HEK293 (cell line): ENCODE measurements around the gene SLC39A11.

Experiments
- BCL11A ChIP-seq: fragments of 450-650 bp; formaldehyde crosslinking; IDR thresholded peaks from 2 replicates; pipeline ENCODE4 v1.5.1; 2016; ENCODE audit warnings: low read depth, missing biosample characterization, missing genetic modification characterization
- GLI4 ChIP-seq: fragments of 450-650 bp; formaldehyde crosslinking; IDR thresholded peaks from 2 replicates; pipeline ENCODE4 v1.5.1; 2016; ENCODE audit warnings: missing biosample characterization, missing genetic modification characterization
- GLIS2 ChIP-seq: fragments of 450-650 bp; formaldehyde crosslinking; IDR thresholded peaks from 2 replicates; pipeline ENCODE4 v1.5.1; 2016; ENCODE audit warnings: missing biosample characterization, missing genetic modification characterization
- RBAK ChIP-seq: fragments of 450-650 bp; formaldehyde crosslinking; IDR thresholded peaks from 2 replicates; pipeline ENCODE4 v1.5.1; 2016; ENCODE audit warnings: missing biosample characterization, missing genetic modification characterization
- SETDB1 ChIP-seq: IDR thresholded peaks from one replicate; pipeline ENCODE4 v1.6.1; 2017; ENCODE audit warnings: mild to moderate bottlenecking, low read length, moderate library complexity, mixed read lengths; ENCODE audit not compliant: insufficient read length
- ZNF114 ChIP-seq: fragments of 450-650 bp; formaldehyde crosslinking; IDR thresholded peaks from 2 replicates; pipeline ENCODE4 v1.5.0; 2017; ENCODE audit warnings: missing biosample characterization, missing genetic modification characterization
- ZNF530 ChIP-seq: fragments of 450-650 bp; formaldehyde crosslinking; IDR thresholded peaks from 2 replicates; pipeline ENCODE4 v1.5.1; 2016; ENCODE audit warnings: low read depth, missing biosample characterization, missing genetic modification characterization
- TF ChIP-seq, protein P1 (sequence below): fragments of 450-650 bp; formaldehyde crosslinking; IDR thresholded peaks from 2 replicates; pipeline ENCODE4 v1.5.1; 2016; ENCODE audit warnings: missing biosample characterization, missing genetic modification characterization
- TF ChIP-seq, protein P2 (sequence below): fragments of 450-650 bp; formaldehyde crosslinking; IDR thresholded peaks from 2 replicates; pipeline ENCODE4 v1.5.1; 2017; ENCODE audit warnings: missing biosample characterization, missing genetic modification characterization
- TF ChIP-seq, protein P3 (sequence below): fragments of 450-650 bp; formaldehyde crosslinking; IDR thresholded peaks from 2 replicates; pipeline ENCODE4 v1.5.1; 2017; ENCODE audit warnings: missing biosample characterization, mild to moderate bottlenecking, missing genetic modification characterization, moderate library complexity

DNA sequence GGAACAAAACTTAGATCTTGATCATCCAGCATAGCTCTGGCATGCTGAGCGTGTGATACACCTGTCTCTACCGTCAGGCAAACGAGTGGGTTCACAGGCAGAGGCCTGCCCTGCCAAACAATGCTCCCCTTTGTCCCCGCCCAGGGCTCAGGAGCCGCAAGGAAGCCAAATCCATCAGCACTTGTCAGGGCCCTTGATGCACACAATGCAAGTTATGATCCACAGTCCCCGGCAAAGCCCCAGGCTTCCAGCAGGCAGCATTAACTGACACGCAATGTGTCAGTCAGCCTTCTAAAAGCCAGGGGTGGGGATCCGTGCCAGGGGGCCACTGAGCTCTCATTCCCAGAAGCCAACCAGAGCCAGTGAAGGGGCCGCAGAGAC is 460.9 kb downstream of the SLC39A11 start:
- TF ChIP-seq SETDB1, result no peak
- TF ChIP-seq, protein P1, sequence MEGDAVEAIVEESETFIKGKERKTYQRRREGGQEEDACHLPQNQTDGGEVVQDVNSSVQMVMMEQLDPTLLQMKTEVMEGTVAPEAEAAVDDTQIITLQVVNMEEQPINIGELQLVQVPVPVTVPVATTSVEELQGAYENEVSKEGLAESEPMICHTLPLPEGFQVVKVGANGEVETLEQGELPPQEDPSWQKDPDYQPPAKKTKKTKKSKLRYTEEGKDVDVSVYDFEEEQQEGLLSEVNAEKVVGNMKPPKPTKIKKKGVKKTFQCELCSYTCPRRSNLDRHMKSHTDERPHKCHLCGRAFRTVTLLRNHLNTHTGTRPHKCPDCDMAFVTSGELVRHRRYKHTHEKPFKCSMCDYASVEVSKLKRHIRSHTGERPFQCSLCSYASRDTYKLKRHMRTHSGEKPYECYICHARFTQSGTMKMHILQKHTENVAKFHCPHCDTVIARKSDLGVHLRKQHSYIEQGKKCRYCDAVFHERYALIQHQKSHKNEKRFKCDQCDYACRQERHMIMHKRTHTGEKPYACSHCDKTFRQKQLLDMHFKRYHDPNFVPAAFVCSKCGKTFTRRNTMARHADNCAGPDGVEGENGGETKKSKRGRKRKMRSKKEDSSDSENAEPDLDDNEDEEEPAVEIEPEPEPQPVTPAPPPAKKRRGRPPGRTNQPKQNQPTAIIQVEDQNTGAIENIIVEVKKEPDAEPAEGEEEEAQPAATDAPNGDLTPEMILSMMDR (tag by site-specific recombination), result no peak
- no peak for TF ChIP-seq GLIS2 (tag by site-specific recombination)
- no peak for TF ChIP-seq ZNF114 (tag by site-specific recombination)
- no peak for TF ChIP-seq BCL11A (tag by site-specific recombination)
- TF ChIP-seq GLI4 (tag by site-specific recombination), result no peak
- no peak for TF ChIP-seq ZNF530 (tag by site-specific recombination)
- TF ChIP-seq, protein P2, sequence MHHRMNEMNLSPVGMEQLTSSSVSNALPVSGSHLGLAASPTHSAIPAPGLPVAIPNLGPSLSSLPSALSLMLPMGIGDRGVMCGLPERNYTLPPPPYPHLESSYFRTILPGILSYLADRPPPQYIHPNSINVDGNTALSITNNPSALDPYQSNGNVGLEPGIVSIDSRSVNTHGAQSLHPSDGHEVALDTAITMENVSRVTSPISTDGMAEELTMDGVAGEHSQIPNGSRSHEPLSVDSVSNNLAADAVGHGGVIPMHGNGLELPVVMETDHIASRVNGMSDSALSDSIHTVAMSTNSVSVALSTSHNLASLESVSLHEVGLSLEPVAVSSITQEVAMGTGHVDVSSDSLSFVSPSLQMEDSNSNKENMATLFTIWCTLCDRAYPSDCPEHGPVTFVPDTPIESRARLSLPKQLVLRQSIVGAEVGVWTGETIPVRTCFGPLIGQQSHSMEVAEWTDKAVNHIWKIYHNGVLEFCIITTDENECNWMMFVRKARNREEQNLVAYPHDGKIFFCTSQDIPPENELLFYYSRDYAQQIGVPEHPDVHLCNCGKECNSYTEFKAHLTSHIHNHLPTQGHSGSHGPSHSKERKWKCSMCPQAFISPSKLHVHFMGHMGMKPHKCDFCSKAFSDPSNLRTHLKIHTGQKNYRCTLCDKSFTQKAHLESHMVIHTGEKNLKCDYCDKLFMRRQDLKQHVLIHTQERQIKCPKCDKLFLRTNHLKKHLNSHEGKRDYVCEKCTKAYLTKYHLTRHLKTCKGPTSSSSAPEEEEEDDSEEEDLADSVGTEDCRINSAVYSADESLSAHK (tag by site-specific recombination), result no peak
- TF ChIP-seq, protein P3, sequence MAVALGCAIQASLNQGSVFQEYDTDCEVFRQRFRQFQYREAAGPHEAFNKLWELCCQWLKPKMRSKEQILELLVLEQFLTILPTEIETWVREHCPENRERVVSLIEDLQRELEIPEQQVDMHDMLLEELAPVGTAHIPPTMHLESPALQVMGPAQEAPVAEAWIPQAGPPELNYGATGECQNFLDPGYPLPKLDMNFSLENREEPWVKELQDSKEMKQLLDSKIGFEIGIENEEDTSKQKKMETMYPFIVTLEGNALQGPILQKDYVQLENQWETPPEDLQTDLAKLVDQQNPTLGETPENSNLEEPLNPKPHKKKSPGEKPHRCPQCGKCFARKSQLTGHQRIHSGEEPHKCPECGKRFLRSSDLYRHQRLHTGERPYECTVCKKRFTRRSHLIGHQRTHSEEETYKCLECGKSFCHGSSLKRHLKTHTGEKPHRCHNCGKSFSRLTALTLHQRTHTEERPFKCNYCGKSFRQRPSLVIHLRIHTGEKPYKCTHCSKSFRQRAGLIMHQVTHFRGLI, result no peak
- TF ChIP-seq RBAK (tag by site-specific recombination), result no peak
